WTC11 (cell line): Measurements from ENCODE around the gene ZNF627.

Experiments
- ELF4 ChIP-seq: sonication (generic); formaldehyde crosslinking; IDR thresholded peaks from 2 replicates; pipeline ENCODE4 v1.8.1; 2022; ENCODE audit warnings: low read depth, mild to moderate bottlenecking, moderate library complexity, missing genetic modification reagents
- JUN ChIP-seq: sonication (generic); formaldehyde crosslinking; IDR thresholded peaks from 2 replicates; pipeline ENCODE4 v1.8.0; 2023; ENCODE audit warnings: mild to moderate bottlenecking, missing genetic modification reagents
- SMAD3 ChIP-seq: sonication (generic); formaldehyde crosslinking; IDR thresholded peaks from 2 replicates; pipeline ENCODE4 v1.8.0; 2022; ENCODE audit warnings: missing genetic modification reagents, mild to moderate bottlenecking, borderline replicate concordance

GRCh38 chr19:11659612-11660011 is 62.3 kb downstream of the ZNF627 start:
- TF ChIP-seq ELF4 (CRISPR knock-in tag) (no peak), SMAD3 (CRISPR knock-in tag) (no peak), JUN (CRISPR knock-in tag) (no peak)
